KMS-11 (cell line): Measurements from ENCODE around the gene SAAL1.

ENCODE experiments used
- H2AFZ ChIP-seq: fragments of 200-600 bp; sonication (generic); 2 replicates; pipeline ENCODE4 v1.6.1; 2016; ENCODE audit warnings: antibody characterized with exemption, mixed run types, low read depth
- H3K27ac ChIP-seq: fragments of 200-600 bp; sonication (generic); 2 replicates; pipeline ENCODE4 v1.6.1; 2016; ENCODE audit warnings: mild to moderate bottlenecking, mixed run types
- H3K27me3 ChIP-seq: fragments of 200-600 bp; sonication (generic); 2 replicates; pipeline ENCODE4 v1.6.1; 2017; ENCODE audit warnings: mild to moderate bottlenecking, low read depth, mixed run types, moderate library complexity; ENCODE audit not compliant: insufficient read depth
- H3K36me3 ChIP-seq: fragments of 200-600 bp; sonication (generic); 2 replicates; pipeline ENCODE4 v1.6.1; 2017; ENCODE audit warnings: mild to moderate bottlenecking, mixed run types; ENCODE audit not compliant: insufficient read depth
- H3K4me1 ChIP-seq: fragments of 200-600 bp; sonication (generic); 2 replicates; pipeline ENCODE4 v1.6.1; 2016; ENCODE audit warnings: mild to moderate bottlenecking, low read depth, mixed run types; ENCODE audit not compliant: poor library complexity, severe bottlenecking
- H3K4me2 ChIP-seq: fragments of 200-600 bp; sonication (generic); 2 replicates; pipeline ENCODE4 v1.7.0; 2016; ENCODE audit warnings: mild to moderate bottlenecking, mixed run types
- H3K4me3 ChIP-seq: fragments of 200-600 bp; sonication (generic); IDR thresholded peaks from 2 replicates; pipeline ENCODE4 v1.6.1; 2017; ENCODE audit warnings: low read depth, low read length, mixed read lengths; ENCODE audit not compliant: insufficient read depth
- H3K79me2 ChIP-seq: fragments of 200-600 bp; sonication (generic); 2 replicates; pipeline ENCODE4 v1.6.1; 2016; ENCODE audit warnings: low read depth, mixed run types; ENCODE audit not compliant: insufficient read depth
- H3K9ac ChIP-seq: fragments of 200-600 bp; sonication (generic); 2 replicates; pipeline ENCODE4 v1.6.1; 2016; ENCODE audit warnings: mild to moderate bottlenecking, mixed run types
- H4K20me1 ChIP-seq: fragments of 200-600 bp; sonication (generic); 2 replicates; pipeline ENCODE4 v1.6.1; 2016; ENCODE audit warnings: mild to moderate bottlenecking, mixed run types; ENCODE audit not compliant: insufficient read depth
- TF ChIP-seq, protein P1 (sequence below): fragments of 200-600 bp; sonication (generic); conservative IDR thresholded peaks from 2 replicates; pipeline ENCODE4 v1.6.1; 2017; ENCODE audit warnings: low read depth, mild to moderate bottlenecking, antibody characterized with exemption, low read length, moderate library complexity, mixed read lengths

Gene SAAL1

DNA sequence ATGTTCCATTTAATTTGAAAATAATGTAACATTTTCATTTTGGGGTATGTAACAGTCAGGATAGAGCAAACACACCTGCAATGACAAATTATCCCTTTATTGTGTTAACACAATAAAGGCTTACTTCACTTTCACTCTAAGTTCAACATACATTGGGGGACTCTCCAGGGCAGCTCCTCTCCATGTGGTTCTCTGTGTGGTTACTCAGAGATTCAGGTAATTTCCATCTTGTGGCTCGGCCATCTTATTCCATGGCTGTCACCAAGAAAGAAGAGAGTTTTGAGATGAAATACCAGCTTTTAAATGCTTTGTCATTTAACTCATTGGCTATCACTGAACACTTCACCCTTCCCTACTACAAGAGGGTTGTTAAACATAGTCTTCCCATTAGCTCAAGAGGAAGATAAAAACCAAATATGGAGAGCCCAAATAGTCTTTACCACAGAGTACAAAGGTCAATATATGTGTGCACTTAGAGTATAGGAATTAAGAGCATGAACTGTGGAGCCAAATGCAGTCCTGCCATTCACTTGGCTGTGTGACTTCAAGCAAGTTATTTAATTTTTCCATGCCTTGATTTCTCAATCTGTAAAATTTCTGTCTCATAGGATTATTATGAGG lies 49.2 kb downstream of the SAAL1 start:
- TF ChIP-seq, protein P1, sequence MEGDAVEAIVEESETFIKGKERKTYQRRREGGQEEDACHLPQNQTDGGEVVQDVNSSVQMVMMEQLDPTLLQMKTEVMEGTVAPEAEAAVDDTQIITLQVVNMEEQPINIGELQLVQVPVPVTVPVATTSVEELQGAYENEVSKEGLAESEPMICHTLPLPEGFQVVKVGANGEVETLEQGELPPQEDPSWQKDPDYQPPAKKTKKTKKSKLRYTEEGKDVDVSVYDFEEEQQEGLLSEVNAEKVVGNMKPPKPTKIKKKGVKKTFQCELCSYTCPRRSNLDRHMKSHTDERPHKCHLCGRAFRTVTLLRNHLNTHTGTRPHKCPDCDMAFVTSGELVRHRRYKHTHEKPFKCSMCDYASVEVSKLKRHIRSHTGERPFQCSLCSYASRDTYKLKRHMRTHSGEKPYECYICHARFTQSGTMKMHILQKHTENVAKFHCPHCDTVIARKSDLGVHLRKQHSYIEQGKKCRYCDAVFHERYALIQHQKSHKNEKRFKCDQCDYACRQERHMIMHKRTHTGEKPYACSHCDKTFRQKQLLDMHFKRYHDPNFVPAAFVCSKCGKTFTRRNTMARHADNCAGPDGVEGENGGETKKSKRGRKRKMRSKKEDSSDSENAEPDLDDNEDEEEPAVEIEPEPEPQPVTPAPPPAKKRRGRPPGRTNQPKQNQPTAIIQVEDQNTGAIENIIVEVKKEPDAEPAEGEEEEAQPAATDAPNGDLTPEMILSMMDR, result no peak
- Histone ChIP-seq H3K79me2 (no peaks in the 10 kb centered on the region), H3K27ac (no peak overlapping the region), H3K9ac (no peak overlapping the region), H3K4me3 (no peak overlapping the region), H3K27me3 (no peaks in the 10 kb centered on the region), H3K4me2 (no peak overlapping the region), H2AFZ (no peak overlapping the region), H3K36me3 (no peaks in the 10 kb centered on the region), H4K20me1 (no peaks in the 10 kb centered on the region), H3K4me1 (peaks cover 14% of the 10 kb centered on the region)

DNA sequence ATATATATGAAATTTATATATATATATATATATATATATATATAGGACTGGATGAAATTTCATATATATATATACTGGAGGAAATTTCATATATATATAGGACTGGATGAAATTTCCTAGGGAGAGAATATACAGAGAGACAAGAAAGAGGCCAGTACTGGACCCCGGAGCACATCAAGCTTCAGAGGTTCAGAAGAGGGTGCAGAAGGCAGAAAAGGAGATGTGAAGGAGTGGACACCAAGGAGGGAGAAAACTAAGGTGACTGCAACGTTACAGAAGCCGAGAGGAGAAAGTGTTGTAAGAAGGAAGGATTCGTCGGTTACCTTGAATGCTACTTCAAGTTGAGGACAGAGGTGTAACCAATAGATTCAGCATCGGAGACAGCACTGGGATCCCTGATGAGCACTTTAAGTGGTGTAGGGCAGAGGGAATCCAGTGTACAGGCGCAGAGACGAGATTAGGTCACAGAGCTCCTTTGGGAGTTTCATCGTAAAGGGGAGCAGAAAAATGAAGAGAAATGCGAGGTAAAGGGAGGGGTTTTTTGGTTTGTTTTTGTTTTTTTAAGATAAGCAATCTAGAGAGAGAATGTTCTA lies 51.3 kb downstream of the SAAL1 start:
- Histone ChIP-seq H3K9ac (no peak overlapping the region), H3K27ac (no peak overlapping the region), H3K27me3 (no peaks in the 10 kb centered on the region), H4K20me1 (no peaks in the 10 kb centered on the region), H3K4me3 (no peak overlapping the region), H3K79me2 (no peaks in the 10 kb centered on the region), H3K4me2 (no peak overlapping the region), H3K4me1 (peaks cover 14% of the 10 kb centered on the region), H2AFZ (no peak overlapping the region), H3K36me3 (no peaks in the 10 kb centered on the region)
- TF ChIP-seq, protein P1, result no peak

GRCh38 chr11:18050848-18051247 lies 55.0 kb downstream of the SAAL1 start:
- H3K4me2 ChIP-seq, result no peak overlapping the region
- peaks cover under 1% of the 10 kb centered on the region for H3K4me1 ChIP-seq
- no peaks in the 10 kb centered on the region for H3K79me2 ChIP-seq
- no peak overlapping the region for H2AFZ ChIP-seq
- H3K4me3 ChIP-seq, result no peak overlapping the region
- no peaks in the 10 kb centered on the region for H4K20me1 ChIP-seq
- no peak overlapping the region for H3K27ac ChIP-seq
- no peak overlapping the region for H3K9ac ChIP-seq
- TF ChIP-seq, protein P1, result no peak
- no peaks in the 10 kb centered on the region for H3K36me3 ChIP-seq
- no peaks in the 10 kb centered on the region for H3K27me3 ChIP-seq

GRCh38 chr11:18046116-18046777 lies 59.6 kb downstream of the SAAL1 start, which contains the start of gene TPH1:
TPH1 (minus strand) TSS chr11:18046269; CDS start chr11:18040762, 5,507 bp downstream.
- no peaks in the 10 kb centered on the region for H3K4me1 ChIP-seq
- H4K20me1 ChIP-seq, result no peaks in the 10 kb centered on the region
- H3K27me3 ChIP-seq, result no peaks in the 10 kb centered on the region
- TF ChIP-seq, protein P1, result no peak
- H3K4me3 ChIP-seq, result no peak within 1 kb of the TSS
- no peak within 1 kb of the TSS for H3K4me2 ChIP-seq
- no peak within 1 kb of the TSS for H3K9ac ChIP-seq
- H3K27ac ChIP-seq, result no peak within 1 kb of the TSS
- no peaks in the 10 kb centered on the region for H3K79me2 ChIP-seq
- no peak within 1 kb of the TSS for H2AFZ ChIP-seq
- no peaks in the 10 kb centered on the region for H3K36me3 ChIP-seq
